ENCODE data around the gene PUM2.

- TF ChIP-seq CEBPB (IDR thresholded peaks at IDR 0.05) (no peak), TAF1 (IDR thresholded peaks at IDR 0.05; ENCODE audit: low read depth) (no peak), CREB1 (IDR thresholded peaks at IDR 0.05; ENCODE audit: low read depth) (no peak), REST (IDR thresholded peaks at IDR 0.05; ENCODE audit: low read depth) (no peak)
Observed at GRCh38 chr2:20214566-20215182, 136.0 kb downstream of the PUM2 start.
